BJ (cell line): ENCODE results near the gene GAS2L1. TPM values are rescaled to one million over a fixed set of nuclear protein-coding genes. Genes with fewer than 3 reads are reported as not detected.

Experiments
- CTCF ChIA-PET: fragments of 350-600 bp; formaldehyde crosslinking; extraction: SDS; loops from one replicate; lab custom pipeline; 2021; ENCODE audit warnings: antibody characterized with exemption, inconsistent platforms; lab: Yijun Ruan, JAX
- POLR2A ChIA-PET: fragments of 300-600 bp; sonication (Branson Sonifier 250); formaldehyde crosslinking; extraction: SDS; loops from one replicate; lab custom pipeline; 2021; ENCODE audit warnings: antibody characterized with exemption; lab: Charles Lee
- DNase-seq: peaks from one replicate; pipeline ENCODE4 v3.0.0-alpha.2; 2011; ENCODE audit warnings: low read depth
- H3K27me3 ChIP-seq: 2 replicates; pipeline ENCODE4 v1.6.0; 2011; ENCODE audit warnings: low read length; ENCODE audit not compliant: control insufficient read depth, insufficient read depth
- H3K36me3 ChIP-seq: 2 replicates; pipeline ENCODE4 v1.5.1; 2011; ENCODE audit warnings: low read length; ENCODE audit not compliant: control insufficient read depth, insufficient read depth
- H3K4me3 ChIP-seq: 2 replicates; pipeline ENCODE4 v1.5.1; 2011; ENCODE audit warnings: low read depth, mild to moderate bottlenecking, control low read depth, low read length
- polyA plus RNA-seq: library from polyadenylated mRNA; depleted of rRNA; stranded (reverse); fragments of >200 nt; gene quantifications from 2 replicates; pipeline ENCODE4 v1.2.3, GENCODE V29; 2011
- TF ChIP-seq, protein P1 (sequence below): IDR thresholded peaks from 2 replicates; pipeline ENCODE4 v1.5.1; 2011; ENCODE audit warnings: low read depth, mild to moderate bottlenecking, control low read depth, inconsistent platforms, low read length, moderate library complexity; ENCODE audit not compliant: insufficient read depth

Gene GAS2L1
- polyA plus RNA-seq, 1 experiment: 17.0 TPM

DNA sequence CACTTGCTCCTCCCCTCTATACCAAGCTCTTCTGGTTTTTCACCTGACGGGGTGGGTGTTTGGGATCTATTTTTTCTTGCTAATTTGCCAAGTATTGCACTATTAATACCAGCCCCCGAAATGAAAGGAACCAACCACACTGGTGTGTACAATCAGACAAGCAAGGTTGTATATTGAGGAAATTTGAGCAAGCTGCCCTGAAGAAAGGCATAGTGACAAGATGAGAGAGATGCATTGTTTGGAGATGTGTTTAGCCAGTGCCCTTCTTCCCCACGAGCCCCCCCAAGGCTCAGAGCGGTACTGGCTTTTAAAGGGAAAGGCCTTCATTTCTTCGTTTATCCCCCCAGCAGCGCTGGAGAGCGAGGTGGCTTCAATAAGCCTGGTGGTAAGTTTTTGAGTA is 15.2 kb upstream of the GAS2L1 start:
- DNase-seq: no peak
- POLR2A ChIA-PET: no interaction called here
- TF ChIP-seq, protein P1, sequence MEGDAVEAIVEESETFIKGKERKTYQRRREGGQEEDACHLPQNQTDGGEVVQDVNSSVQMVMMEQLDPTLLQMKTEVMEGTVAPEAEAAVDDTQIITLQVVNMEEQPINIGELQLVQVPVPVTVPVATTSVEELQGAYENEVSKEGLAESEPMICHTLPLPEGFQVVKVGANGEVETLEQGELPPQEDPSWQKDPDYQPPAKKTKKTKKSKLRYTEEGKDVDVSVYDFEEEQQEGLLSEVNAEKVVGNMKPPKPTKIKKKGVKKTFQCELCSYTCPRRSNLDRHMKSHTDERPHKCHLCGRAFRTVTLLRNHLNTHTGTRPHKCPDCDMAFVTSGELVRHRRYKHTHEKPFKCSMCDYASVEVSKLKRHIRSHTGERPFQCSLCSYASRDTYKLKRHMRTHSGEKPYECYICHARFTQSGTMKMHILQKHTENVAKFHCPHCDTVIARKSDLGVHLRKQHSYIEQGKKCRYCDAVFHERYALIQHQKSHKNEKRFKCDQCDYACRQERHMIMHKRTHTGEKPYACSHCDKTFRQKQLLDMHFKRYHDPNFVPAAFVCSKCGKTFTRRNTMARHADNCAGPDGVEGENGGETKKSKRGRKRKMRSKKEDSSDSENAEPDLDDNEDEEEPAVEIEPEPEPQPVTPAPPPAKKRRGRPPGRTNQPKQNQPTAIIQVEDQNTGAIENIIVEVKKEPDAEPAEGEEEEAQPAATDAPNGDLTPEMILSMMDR: no peak
- H3K4me3 ChIP-seq: no peak overlapping the region
- peaks cover 31% of the 10 kb centered on the region for H3K36me3 ChIP-seq
- CTCF ChIA-PET: no interaction called here
- no peaks in the 10 kb centered on the region for H3K27me3 ChIP-seq

DNA sequence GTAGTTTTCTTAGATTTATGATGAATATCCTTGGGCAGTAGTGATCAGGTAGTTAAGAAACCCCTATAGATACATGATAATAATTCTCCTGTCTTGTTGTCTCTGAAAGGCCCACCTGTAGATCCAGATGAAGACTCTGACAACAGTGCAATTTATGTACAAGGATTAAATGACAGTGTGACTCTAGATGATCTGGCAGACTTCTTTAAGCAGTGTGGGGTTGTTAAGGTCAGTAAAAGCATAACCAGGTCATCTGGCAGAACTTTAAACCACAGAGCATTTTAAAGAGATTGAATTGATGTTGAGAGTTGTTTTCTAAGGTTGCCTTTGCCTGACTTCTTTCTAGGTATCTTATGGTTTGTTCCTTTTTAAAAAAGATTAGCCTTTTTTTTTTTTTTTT is 14.1 kb upstream of the GAS2L1 start:
- CTCF ChIA-PET: no interaction called here

DNA sequence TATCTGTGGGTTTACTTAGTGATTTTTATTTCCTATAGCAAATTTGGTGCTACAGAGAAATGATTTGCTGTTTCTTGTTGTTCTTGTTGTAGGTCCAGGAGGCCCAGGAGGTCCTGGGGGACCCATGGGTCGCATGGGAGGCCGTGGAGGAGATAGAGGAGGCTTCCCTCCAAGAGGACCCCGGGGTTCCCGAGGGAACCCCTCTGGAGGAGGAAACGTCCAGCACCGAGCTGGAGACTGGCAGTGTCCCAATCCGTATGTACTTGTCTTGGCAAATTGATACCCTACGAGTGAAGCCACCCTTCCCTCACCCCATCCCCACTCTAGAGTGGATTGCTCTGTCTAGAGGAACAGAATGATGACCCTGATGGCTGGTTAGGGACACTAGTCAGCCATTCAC is 7.8 kb upstream of the GAS2L1 start:
- TF ChIP-seq, protein P1: no peak
- CTCF ChIA-PET: no interaction called here
- POLR2A ChIA-PET: no interaction called here
- Histone ChIP-seq H3K36me3 (peaks cover 50% of the 10 kb centered on the region), H3K4me3 (no peak overlapping the region), H3K27me3 (no peaks in the 10 kb centered on the region)
- DNase-seq: no peak

More for the DNA sequence above, 14.1 kb upstream of the GAS2L1 start:
- POLR2A ChIA-PET: no interaction called here
- Histone ChIP-seq H3K4me3 (no peak overlapping the region), H3K36me3 (peaks cover 36% of the 10 kb centered on the region), H3K27me3 (no peaks in the 10 kb centered on the region)
- TF ChIP-seq, protein P1: no peak
- DNase-seq: no peak

DNA sequence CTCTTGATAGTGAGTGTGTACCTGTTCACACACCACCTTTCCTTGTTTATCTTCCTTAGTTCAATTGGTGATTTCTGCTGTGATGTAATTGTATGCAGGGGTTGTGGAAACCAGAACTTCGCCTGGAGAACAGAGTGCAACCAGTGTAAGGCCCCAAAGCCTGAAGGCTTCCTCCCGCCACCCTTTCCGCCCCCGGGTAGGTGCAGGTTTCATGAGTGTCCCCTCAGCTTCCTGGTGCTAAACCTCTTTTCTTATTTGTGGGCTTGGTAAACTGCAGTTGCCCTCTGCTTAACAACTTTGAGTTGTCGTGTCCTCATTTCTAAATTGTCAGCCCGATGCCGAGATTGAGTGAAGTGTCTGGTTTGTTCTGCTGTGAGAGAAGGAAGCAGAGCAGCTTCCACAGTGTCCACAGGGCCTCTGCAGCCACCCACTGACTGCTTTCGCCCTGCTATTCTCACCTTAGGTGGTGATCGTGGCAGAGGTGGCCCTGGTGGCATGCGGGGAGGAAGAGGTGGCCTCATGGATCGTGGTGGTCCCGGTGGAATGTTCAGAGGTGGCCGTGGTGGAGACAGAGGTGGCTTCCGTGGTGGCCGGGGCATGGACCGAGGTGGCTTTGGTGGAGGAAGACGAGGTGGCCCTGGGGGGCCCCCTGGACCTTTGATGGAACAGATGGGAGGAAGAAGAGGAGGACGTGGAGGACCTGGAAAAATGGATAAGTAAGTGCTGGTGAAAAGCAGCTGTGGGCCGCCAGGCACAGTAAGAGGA is 7.1 kb upstream of the GAS2L1 start:
- CTCF ChIA-PET: no interaction called here
- DNase-seq: no peak
- TF ChIP-seq, protein P1: no peak
- H3K27me3 ChIP-seq: no peaks in the 10 kb centered on the region
- no peak overlapping the region for H3K4me3 ChIP-seq
- peaks cover 46% of the 10 kb centered on the region for H3K36me3 ChIP-seq
- POLR2A ChIA-PET: no interaction called here

DNA sequence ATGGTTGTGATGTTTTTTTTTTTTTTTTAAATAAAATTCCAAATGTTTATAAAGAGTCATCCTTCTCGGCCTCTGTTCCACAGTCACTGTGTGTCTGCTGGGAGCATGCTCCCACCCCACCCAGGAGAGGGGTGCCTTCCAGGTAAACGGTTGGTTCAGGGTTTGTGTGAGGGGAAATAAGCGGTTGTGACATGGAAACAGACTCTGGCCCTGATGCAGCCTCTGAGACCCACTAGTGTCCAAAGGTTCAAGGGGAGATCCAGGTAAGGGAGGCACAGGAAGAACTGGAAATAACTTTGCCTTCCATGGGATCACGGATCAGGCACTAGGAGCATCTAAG is 6.0 kb upstream of the GAS2L1 start:
- ChIA-PET POLR2A (no interaction called here), CTCF (no interaction called here)
- no peak overlapping the region for H3K4me3 ChIP-seq

More for the DNA sequence above, 6.0 kb upstream of the GAS2L1 start:
- TF ChIP-seq, protein P1: no peak
- Histone ChIP-seq H3K36me3 (peaks cover 43% of the 10 kb centered on the region), H3K27me3 (no peaks in the 10 kb centered on the region)
- no peak for DNase-seq
